Left ventricle myocardium inferior (tissue), 1 donor: ENCODE results near the gene MGAT5B. TPM values are rescaled to one million over a fixed set of nuclear protein-coding genes. Genes with fewer than 3 reads are reported as not detected.

ENCODE experiments used
- DNase-seq: peaks from one replicate; pipeline ENCODE4 v3.0.0-alpha.2; 2020
- H3K27ac ChIP-seq: fragments of 200-600 bp; replicated peaks from 2 replicates; pipeline ENCODE4 v1.8.0; 2021
- H3K27me3 ChIP-seq: fragments of 200-600 bp; 2 replicates; pipeline ENCODE4 v1.8.0; 2021; ENCODE audit warnings: low read depth
- H3K36me3 ChIP-seq: fragments of 200-600 bp; 2 replicates; pipeline ENCODE4 v1.8.0; 2021
- H3K4me1 ChIP-seq: fragments of 200-600 bp; 2 replicates; pipeline ENCODE4 v1.8.0; 2021
- H3K4me3 ChIP-seq: fragments of 200-600 bp; 2 replicates; pipeline ENCODE4 v1.8.0; 2021; ENCODE audit warnings: mild to moderate bottlenecking, moderate library complexity
- H3K9me3 ChIP-seq: fragments of 200-600 bp; replicated peaks from 2 replicates; pipeline ENCODE4 v1.8.0; 2021
- intact Hi-C: fragments of 100-400 bp; cut with micrococcal nuclease; formaldehyde crosslinking; loops from one replicate; pipeline ENCODE4 v1.11.0; 2022
- total RNA-seq: library from RNA; stranded (reverse); fragmentation: NEBNext Ultra II Directional; extraction: Animal tissue kit (Norgen Biotek cat#: 25700); gene quantifications from one replicate; pipeline ENCODE4 v1.2.1, GENCODE V29; 2021
- TF ChIP-seq, protein P1 (sequence below): fragments of 200-600 bp; IDR thresholded peaks from 2 replicates; pipeline ENCODE4 v1.8.0; 2021; ENCODE audit warnings: antibody characterized with exemption, mild to moderate bottlenecking, borderline replicate concordance
- donor health status: DM: no; HTN: yes; CAD: no; lungs with severe emphysema.

MGAT5B gene
- total RNA-seq, 1 donor from 2014 or later = 0.08 TPM

- Histone ChIP-seq H3K27ac (no peak overlapping the region), H3K4me1 (peaks cover 6% of the 10 kb centered on the region), H3K27me3 (peaks cover 76% of the 10 kb centered on the region), H3K36me3 (no peaks in the 10 kb centered on the region), H3K4me3 (no peak overlapping the region), H3K9me3 (peaks cover 6% of the 10 kb centered on the region)
- TF ChIP-seq, protein P1, sequence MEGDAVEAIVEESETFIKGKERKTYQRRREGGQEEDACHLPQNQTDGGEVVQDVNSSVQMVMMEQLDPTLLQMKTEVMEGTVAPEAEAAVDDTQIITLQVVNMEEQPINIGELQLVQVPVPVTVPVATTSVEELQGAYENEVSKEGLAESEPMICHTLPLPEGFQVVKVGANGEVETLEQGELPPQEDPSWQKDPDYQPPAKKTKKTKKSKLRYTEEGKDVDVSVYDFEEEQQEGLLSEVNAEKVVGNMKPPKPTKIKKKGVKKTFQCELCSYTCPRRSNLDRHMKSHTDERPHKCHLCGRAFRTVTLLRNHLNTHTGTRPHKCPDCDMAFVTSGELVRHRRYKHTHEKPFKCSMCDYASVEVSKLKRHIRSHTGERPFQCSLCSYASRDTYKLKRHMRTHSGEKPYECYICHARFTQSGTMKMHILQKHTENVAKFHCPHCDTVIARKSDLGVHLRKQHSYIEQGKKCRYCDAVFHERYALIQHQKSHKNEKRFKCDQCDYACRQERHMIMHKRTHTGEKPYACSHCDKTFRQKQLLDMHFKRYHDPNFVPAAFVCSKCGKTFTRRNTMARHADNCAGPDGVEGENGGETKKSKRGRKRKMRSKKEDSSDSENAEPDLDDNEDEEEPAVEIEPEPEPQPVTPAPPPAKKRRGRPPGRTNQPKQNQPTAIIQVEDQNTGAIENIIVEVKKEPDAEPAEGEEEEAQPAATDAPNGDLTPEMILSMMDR = no peak
- DNase-seq = no peak
- intact Hi-C loops = no loop called here
These were observed 35.4 kb downstream of the MGAT5B start for GRCh38 chr17:76903631-76904030.

- H3K27me3 ChIP-seq = peaks cover 72% of the 10 kb centered on the region
- DNase-seq = no peak
- TF ChIP-seq, protein P1 = no peak
These were observed 35.9 kb downstream of the MGAT5B start for GRCh38 chr17:76904116-76904515.

GRCh38 chr17:76905036-76905435 is 36.8 kb downstream of the MGAT5B start:
- intact Hi-C loops = no loop called here
- no peak for DNase-seq
- peaks cover 6% of the 10 kb centered on the region for H3K4me1 ChIP-seq

More at GRCh38 chr17:76904116-76904515, 35.9 kb downstream of the MGAT5B start:
- Histone ChIP-seq H3K9me3 (peaks cover 6% of the 10 kb centered on the region), H3K4me3 (no peak overlapping the region), H3K27ac (no peak overlapping the region), H3K36me3 (no peaks in the 10 kb centered on the region), H3K4me1 (peaks cover 6% of the 10 kb centered on the region)
- intact Hi-C loops = no loop called here

GRCh38 chr17:76905836-76906235 is 37.6 kb downstream of the MGAT5B start:
- no peak overlapping the region for H3K4me3 ChIP-seq
- intact Hi-C loops = no loop called here
- no peak for DNase-seq
- TF ChIP-seq, protein P1 = no peak
- peaks cover 60% of the 10 kb centered on the region for H3K27me3 ChIP-seq
- peaks cover 5% of the 10 kb centered on the region for H3K4me1 ChIP-seq
- no peaks in the 10 kb centered on the region for H3K36me3 ChIP-seq
- H3K9me3 ChIP-seq = peaks cover 6% of the 10 kb centered on the region
- H3K27ac ChIP-seq = no peak overlapping the region

More at GRCh38 chr17:76905036-76905435, 36.8 kb downstream of the MGAT5B start:
- peaks cover 6% of the 10 kb centered on the region for H3K9me3 ChIP-seq
- H3K4me3 ChIP-seq = no peak overlapping the region
- H3K36me3 ChIP-seq = no peaks in the 10 kb centered on the region
- no peak overlapping the region for H3K27ac ChIP-seq
- peaks cover 66% of the 10 kb centered on the region for H3K27me3 ChIP-seq
- TF ChIP-seq, protein P1 = no peak

DNA sequence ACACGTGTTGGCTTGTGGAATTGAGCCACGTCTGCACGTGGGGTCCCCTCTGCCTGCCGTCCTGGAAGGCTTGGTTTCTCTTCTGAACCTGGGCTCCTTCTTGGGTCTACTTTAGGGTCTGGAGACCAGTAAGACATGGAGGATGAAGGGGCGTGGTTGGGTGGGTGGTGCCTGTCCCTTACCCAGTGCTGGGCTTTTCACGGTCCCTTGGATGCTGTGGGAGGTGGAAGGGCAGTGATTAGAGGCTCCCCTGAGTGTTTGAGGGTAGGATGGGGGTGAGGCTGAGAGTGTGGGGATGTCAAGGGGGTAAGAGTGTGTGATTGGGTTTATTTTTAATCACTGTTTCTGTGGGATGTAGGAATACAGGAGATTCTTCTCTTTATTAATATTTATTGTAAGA is 38.3 kb downstream of the MGAT5B start:
- Histone ChIP-seq H3K9me3 (peaks cover 6% of the 10 kb centered on the region), H3K4me3 (no peak overlapping the region), H3K27me3 (peaks cover 66% of the 10 kb centered on the region), H3K27ac (no peak overlapping the region), H3K4me1 (no peaks in the 10 kb centered on the region), H3K36me3 (no peaks in the 10 kb centered on the region)
- TF ChIP-seq, protein P1 = no peak
- intact Hi-C loops = no loop called here
- no peak for DNase-seq
